ENCODE measurements around the gene MAP4K5.
A peak's percentile ranks its signal among the peaks of the same experiment; 100 is the strongest.

Gene MAP4K5

DNA sequence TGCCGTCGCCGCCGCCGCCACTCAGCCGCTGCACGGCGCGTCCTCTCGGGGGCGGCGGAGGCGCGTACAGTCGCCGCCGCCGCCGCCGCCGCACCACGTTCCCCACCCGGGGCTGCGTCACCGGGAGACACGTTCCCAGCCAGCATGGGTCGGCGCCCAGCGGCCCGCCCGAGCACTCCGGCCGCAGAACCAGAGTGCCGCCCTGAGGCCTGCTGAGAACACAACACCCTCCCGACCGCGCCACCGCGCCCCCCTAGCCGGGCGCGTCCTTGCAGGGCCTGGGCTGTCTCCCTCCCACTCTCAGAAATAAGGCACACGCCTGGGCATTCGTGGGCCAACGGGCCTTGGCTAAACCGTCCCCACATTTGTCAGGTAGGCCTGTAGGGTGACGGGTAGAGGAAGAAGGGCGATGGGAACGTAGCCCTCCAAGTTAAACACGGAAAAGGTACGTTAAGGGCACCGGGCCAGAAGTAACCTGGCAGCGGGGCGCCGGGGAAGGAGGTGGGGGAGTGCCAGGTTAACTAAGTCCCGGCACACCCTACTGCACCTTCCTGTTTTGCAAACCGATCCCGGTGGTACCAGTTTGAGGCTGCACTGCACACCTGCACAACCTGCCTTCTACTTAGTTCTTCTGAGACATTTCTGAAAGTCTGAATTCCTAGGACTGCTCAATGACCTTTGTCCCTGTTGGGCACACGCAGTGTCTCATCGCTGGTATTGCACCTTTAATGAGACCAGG lies at the start of gene MAP4K5:
Gene MAP4K5, minus strand, starts transcription at position 68 of the 739 bp plus-strand sequence. CDS start 520 bp downstream, outside the sequence.
- TF ChIP-seq, protein P1, sequence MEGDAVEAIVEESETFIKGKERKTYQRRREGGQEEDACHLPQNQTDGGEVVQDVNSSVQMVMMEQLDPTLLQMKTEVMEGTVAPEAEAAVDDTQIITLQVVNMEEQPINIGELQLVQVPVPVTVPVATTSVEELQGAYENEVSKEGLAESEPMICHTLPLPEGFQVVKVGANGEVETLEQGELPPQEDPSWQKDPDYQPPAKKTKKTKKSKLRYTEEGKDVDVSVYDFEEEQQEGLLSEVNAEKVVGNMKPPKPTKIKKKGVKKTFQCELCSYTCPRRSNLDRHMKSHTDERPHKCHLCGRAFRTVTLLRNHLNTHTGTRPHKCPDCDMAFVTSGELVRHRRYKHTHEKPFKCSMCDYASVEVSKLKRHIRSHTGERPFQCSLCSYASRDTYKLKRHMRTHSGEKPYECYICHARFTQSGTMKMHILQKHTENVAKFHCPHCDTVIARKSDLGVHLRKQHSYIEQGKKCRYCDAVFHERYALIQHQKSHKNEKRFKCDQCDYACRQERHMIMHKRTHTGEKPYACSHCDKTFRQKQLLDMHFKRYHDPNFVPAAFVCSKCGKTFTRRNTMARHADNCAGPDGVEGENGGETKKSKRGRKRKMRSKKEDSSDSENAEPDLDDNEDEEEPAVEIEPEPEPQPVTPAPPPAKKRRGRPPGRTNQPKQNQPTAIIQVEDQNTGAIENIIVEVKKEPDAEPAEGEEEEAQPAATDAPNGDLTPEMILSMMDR (IDR thresholded peaks at IDR 0.05; ENCODE audit: control extremely low read depth, extremely low read depth, low read depth, missing control alignments) = peak; percentile 92
- ChIA-PET CTCF (interaction anchor here (0.7 to 2.4 kb wide), 15 partner anchors 10 to 681 kb away, joined by 3 to 24 read pairs (median 4); partner anchors contain the start of gene NEMF), POLR2A (interaction anchor here (0.6 kb wide), 1 partner anchor 424 kb away, joined by 6 read pairs; no protein-coding TSS in a partner anchor)
- peak; percentile 94 for DNase-seq (ENCODE audit: extremely low spot score)

DNA sequence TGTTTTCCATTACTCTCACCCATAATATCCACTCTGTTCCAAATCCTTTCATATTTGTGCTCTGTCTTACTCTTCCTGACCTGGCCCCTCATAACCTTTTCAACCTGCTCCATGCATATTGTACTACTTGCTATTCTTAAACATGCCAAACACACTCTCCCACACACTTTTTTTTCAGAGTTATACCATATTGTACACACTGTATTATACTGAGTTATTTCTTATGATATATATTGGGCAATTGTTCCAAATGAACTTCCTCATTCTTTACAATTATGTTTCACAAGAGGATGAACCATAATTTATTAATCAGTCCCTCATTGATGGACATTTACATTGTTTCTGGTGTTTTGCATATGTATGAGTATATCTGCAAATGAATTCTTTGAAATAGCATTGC lies 46.1 kb upstream of the MAP4K5 start:
- ChIA-PET CTCF (interaction anchor here (1.6 kb wide), 1 partner anchor 35 kb away, joined by 4 read pairs; no protein-coding TSS in a partner anchor), POLR2A (no interaction called here)
- DNase-seq (ENCODE audit: extremely low spot score) = no peak
- TF ChIP-seq, protein P1 (IDR thresholded peaks at IDR 0.05; ENCODE audit: control extremely low read depth, extremely low read depth, low read depth, missing control alignments) = no peak

DNA sequence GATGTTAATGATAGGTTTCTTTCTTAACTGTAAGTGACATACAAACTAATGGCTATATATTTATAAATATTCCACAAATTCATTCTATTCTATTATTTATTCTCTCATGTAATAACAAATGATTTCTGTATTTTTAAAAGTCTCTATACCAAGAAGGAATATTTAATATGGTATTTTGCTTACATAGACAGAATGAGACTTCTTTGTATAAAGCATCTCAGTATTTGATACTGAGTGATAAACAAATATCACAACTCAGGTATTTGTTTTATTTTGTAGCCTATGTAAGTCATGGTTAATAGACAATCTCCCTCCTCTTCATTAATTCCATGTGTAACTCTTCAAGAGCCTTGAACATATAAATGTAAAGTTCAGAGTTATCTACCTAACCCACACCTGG lies 45.6 kb upstream of the MAP4K5 start:
- TF ChIP-seq, protein P1 (IDR thresholded peaks at IDR 0.05; ENCODE audit: control extremely low read depth, extremely low read depth, low read depth, missing control alignments) = no peak
- DNase-seq (ENCODE audit: extremely low spot score) = no peak
- ChIA-PET CTCF (interaction anchor here (1.7 kb wide), 1 partner anchor 24 kb away, joined by 3 read pairs; no protein-coding TSS in a partner anchor), POLR2A (no interaction called here)

DNA sequence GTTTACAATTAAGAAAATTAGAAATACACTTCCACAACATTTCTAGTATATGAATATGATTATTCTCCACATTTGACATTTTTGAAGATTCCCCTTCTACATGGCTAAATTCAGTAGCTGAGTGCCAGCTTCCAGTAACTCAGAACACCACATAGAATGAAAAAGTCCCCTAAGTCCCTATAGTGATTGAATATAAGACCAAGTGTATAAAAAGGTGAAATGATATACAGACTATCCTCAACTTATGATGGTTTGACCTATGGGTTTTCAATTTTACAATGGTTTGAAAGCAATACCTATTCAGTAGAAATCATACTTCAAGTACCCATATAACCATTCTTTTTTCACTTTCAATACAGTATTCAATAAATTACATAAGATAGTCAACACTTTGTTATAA lies 43.4 kb upstream of the MAP4K5 start:
- DNase-seq (ENCODE audit: extremely low spot score) = no peak
- POLR2A ChIA-PET = no interaction called here
- TF ChIP-seq, protein P1 (IDR thresholded peaks at IDR 0.05; ENCODE audit: control extremely low read depth, extremely low read depth, low read depth, missing control alignments) = no peak
- CTCF ChIA-PET = interaction anchor here (1.2 to 1.5 kb wide), 3 partner anchors 12 to 284 kb away, joined by 3 to 4 read pairs (median 3); no protein-coding TSS in a partner anchor

DNA sequence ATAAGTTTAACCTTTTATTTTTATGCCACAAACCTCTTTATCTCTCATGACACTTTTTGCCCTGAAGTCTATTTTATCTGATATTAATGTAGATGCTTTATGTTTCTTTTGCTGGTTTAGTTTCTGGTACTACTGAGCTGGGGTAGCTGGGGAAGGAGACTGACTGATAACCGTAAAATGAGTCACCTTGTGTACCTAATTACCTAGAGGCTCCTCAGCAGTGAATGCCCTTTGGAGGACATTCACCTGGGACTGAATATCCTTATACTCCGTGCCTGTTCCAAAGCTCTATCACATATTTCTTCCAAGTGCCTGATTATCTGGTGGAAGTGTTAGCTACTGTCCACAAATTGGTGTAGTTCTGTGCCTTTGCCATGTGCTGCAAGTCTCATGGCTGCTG lies 41.5 kb upstream of the MAP4K5 start:
- TF ChIP-seq, protein P1 (IDR thresholded peaks at IDR 0.05; ENCODE audit: control extremely low read depth, extremely low read depth, low read depth, missing control alignments) = no peak
- POLR2A ChIA-PET = no interaction called here
- CTCF ChIA-PET = interaction anchor here (1.4 to 2.2 kb wide), 3 partner anchors 10 to 204 kb away, joined by 4 to 8 read pairs (median 4); no protein-coding TSS in a partner anchor
- no peak for DNase-seq (ENCODE audit: extremely low spot score)

DNA sequence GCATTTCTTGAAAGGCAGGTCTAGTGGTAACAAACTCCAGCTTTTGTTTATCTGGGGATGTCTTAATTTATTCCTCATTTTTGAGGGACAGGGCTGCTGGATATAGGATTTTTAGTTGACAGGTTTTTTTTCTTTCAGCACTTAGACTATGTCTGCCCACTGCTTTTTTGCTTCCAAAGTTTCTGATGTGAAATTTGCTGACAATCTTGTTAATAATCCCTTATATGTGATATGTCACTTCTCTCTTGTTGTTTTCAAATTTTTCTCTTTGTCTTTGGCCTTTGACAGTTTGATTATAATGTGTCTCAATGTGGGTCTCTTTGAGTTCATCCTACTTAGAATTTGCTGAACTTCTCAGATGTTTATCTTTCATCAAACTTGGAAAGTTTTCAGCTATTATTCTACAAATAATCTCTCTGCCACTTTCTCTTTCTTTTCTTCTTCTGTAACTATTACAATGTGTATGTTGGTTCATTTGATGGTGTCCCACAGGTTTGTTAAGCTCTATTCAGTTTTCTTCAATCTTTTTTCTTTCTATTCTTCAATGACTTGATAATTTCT lies 37.4 kb upstream of the MAP4K5 start:
- TF ChIP-seq, protein P1 (IDR thresholded peaks at IDR 0.05; ENCODE audit: control extremely low read depth, extremely low read depth, low read depth, missing control alignments) = no peak
- ChIA-PET CTCF (interaction anchor here (0.9 to 1.5 kb wide), 6 partner anchors 16 to 298 kb away, joined by 3 to 5 read pairs (median 4); no protein-coding TSS in a partner anchor), POLR2A (interaction anchor here (1.0 kb wide), 1 partner anchor 12 kb away, joined by 3 read pairs; no protein-coding TSS in a partner anchor)
- no peak for DNase-seq (ENCODE audit: extremely low spot score)

Measured in GM10248 (cell line).